MM.1S (cell line): Measurements from ENCODE around the gene PCNX3.

Experiments used
- CTCF ChIP-seq: fragments of 300-600 bp; sonication (generic); IDR thresholded peaks from 2 replicates; pipeline ENCODE4 v1.5.1; 2016; ENCODE audit warnings: antibody characterized with exemption, low read length, mixed read lengths
- EZH2phosphoT487 ChIP-seq: fragments of 300-600 bp; sonication (generic); IDR thresholded peaks from 2 replicates; pipeline ENCODE4 v1.6.1; 2018; ENCODE audit warnings: antibody characterized with exemption, low read length

DNA sequence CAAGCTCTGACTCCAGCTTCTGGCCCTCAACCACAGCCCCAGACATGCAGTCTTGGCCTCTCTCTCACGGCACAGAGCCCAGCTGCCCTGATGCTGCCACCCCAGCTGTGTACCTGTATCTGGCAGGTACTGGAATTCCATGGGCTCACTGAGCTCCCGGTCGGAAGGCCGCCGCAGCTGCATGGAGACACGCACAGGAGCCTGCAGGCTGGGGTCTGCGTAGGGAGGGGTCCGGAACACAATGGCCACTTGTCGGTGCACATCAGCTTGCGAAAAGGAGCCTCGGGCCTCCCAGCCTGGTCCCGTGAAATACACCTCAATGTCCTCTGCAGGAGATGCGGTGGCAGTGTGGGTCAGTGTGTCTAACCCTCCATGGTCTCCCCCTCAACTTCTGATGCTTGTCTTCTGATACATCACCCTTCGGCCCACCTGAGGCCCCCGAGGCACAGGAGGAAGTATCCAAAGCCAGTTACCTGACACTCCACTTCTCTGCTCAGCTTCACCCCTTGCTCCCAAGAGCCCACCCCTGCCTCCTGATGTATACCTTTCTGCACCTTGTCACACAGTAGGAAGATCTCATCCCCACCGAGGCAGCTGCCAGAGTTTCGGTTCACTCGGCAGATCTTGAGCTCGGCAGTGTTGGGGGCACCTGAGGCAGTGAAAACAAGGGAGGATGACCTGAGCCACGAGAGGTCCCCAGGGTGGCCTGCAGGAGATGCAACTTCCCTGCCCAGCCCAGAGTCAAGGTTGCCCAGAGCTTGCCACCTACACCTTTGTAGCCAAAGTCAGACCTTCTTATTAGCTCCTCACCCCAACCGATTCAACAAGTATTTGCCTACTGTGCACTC lies 42.8 kb downstream of the PCNX3 start:
- TF ChIP-seq CTCF (no peak), EZH2phosphoT487 (no peak)
